Measurements from ENCODE around the gene MED27. TPM values are rescaled to one million over a fixed set of nuclear protein-coding genes. Genes with fewer than 3 reads are reported as not detected.

MED27 gene
- total and polyA plus RNA-seq, 9 of the 15 experiments (the other 6 are each of a cell fraction or from before 2014, with no cell fraction given) = 24.4 to 91.0 (median 36.1) TPM

- no peak for TF ChIP-seq MXI1 (IDR thresholded peaks at IDR 0.05; ENCODE audit: low read depth, low read length)
- TF ChIP-seq CHD2 (IDR thresholded peaks at IDR 0.05; ENCODE audit: low read depth, low read length) = peak; percentile 75
- peak; percentile 42; the same call in 1 of the 2 replicates for TF ChIP-seq CXXC5 (CRISPR knock-in tag; IDR thresholded peaks at IDR 0.05)
- 0 out of 2 replicates have a peak, but pooled peaks have one; percentile 52 for TF ChIP-seq ZKSCAN1 (IDR thresholded peaks at IDR 0.05; ENCODE audit: low read depth, low read length)
- no peak for TF ChIP-seq MTA2 (IDR thresholded peaks at IDR 0.05; ENCODE audit: low read depth)
- 0 out of 2 replicates have a peak, but pooled peaks have one; percentile 31 for TF ChIP-seq ZKSCAN8 (CRISPR knock-in tag; IDR thresholded peaks at IDR 0.05)
- peak; percentile 63 for TF ChIP-seq TAF9B (IDR thresholded peaks at IDR 0.05; ENCODE audit: partially characterized antibody)
- no peak for TF ChIP-seq ZNF280B (CRISPR knock-in tag; IDR thresholded peaks at IDR 0.05)
- TF ChIP-seq KAT7 (CRISPR knock-in tag; IDR thresholded peaks at IDR 0.05; ENCODE audit: borderline replicate concordance) = no peak
- TF ChIP-seq RBM39 (optimal IDR thresholded peaks at IDR 0.05; ENCODE audit: low read depth, low read length) = no peak
- TF ChIP-seq TEAD2 (tag; IDR thresholded peaks at IDR 0.05) = no peak
- TF ChIP-seq ZFPM2 (CRISPR knock-in tag; IDR thresholded peaks at IDR 0.05) = no peak
- peak; percentile 6; the same call in 1 of the 2 replicates for TF ChIP-seq MAFK (IDR thresholded peaks at IDR 0.05; ENCODE audit: low read length)
- TF ChIP-seq PREB (CRISPR knock-in tag; IDR thresholded peaks at IDR 0.05) = no peak
- TF ChIP-seq BDP1 (IDR thresholded peaks at IDR 0.05; ENCODE audit: insufficient read depth, insufficient read length) = no peak
- TF ChIP-seq SMAD1 (IDR thresholded peaks at IDR 0.05; ENCODE audit: low read depth, low read length, partially characterized antibody) = no peak
- peak in 1 of 2 experiments; percentile 85; a peak in 2 of 4 replicates for TF ChIP-seq TBL1XR1 (IDR thresholded peaks at IDR 0.05; ENCODE audit: low read length in 2 of 2)
- peak; percentile 87 for TF ChIP-seq PHF20 (IDR thresholded peaks at IDR 0.05; ENCODE audit: partially characterized antibody)
- TF ChIP-seq POLR3A (IDR thresholded peaks at IDR 0.05; ENCODE audit: borderline replicate concordance, extremely low read depth, insufficient read depth, insufficient read length) = no peak
- TF ChIP-seq ZFP91 (CRISPR knock-in tag; IDR thresholded peaks at IDR 0.05) = no peak
- peak; percentile 77; the same call in 1 of the 2 replicates for TF ChIP-seq ZNF589 (CRISPR knock-in tag; IDR thresholded peaks at IDR 0.05; ENCODE audit: low read depth)
Measured at GRCh38 chr9:132079391-132080091, at the start of gene MED27 (continued).

Data from K562 (cell line).